Measurements from ENCODE around the gene SMAD3. TPM values are rescaled to one million over a fixed set of nuclear protein-coding genes. Genes with fewer than 3 reads are reported as not detected.

SMAD3 gene
- total RNA-seq, 1 donor from 2014 or later = 12.5 TPM

DNA sequence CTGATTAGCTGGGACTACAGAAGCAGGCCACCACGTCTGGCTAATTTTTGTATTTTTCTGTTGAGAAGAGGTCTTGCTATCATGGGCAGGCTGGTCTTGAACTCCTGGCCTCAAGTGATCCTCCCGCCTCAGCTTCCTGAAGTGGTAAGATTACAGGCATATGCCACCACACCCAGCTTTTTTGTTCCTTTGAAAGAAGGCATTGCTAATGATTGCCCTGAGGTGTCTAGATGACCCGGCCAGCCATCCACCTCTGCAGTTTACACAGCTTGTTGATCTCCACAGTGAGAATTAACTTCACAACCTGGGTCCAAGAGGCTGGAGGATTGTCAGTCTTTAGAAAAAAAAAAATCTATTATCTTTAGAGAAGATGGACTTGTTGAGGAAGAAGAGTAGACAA lies 58.7 kb downstream of the SMAD3 start:
- no peaks in the 10 kb centered on the region for H3K27me3 ChIP-seq
- H3K4me3 Mint-ChIP-seq = no peak overlapping the region
- no peak overlapping the region for H3K27ac ChIP-seq
- H3K4me1 Mint-ChIP-seq = peaks cover 37% of the 10 kb centered on the region
- peaks cover 5% of the 10 kb centered on the region for H3K79me2 ChIP-seq (ENCODE audit: low read depth)
- no peak overlapping the region for H2AFZ ChIP-seq (replicated peaks)
- peaks cover 2% of the 10 kb centered on the region for H3K27me3 Mint-ChIP-seq (ENCODE audit: insufficient read depth, low read depth)
- H3K4me2 ChIP-seq = no peak overlapping the region
- H3K4me1 ChIP-seq = peaks cover 17% of the 10 kb centered on the region
- H3K9me3 ChIP-seq (ENCODE audit: low read depth) = no peaks in the 10 kb centered on the region
- H4K20me1 ChIP-seq (ENCODE audit: low read depth) = peaks cover 20% of the 10 kb centered on the region
- no peaks in the 10 kb centered on the region for H3K36me3 ChIP-seq
- H3K9me3 Mint-ChIP-seq = no peaks in the 10 kb centered on the region
- TF ChIP-seq CTCF (IDR thresholded peaks at IDR 0.05) = no peak
- no peak for TF ChIP-seq EZH2 (IDR thresholded peaks at IDR 0.05)
- TF ChIP-seq EZH2phosphoT487 (IDR thresholded peaks at IDR 0.05) = no peak
- H3K27ac Mint-ChIP-seq = peak overlapping the region; percentile 72
- no peaks in the 10 kb centered on the region for H3F3A ChIP-seq (ENCODE audit: low read depth)
- H3K4me3 ChIP-seq = no peak overlapping the region
- peaks cover 18% of the 10 kb centered on the region for H3K36me3 Mint-ChIP-seq
- no peak overlapping the region for H3K9ac ChIP-seq
- DNase-seq (ENCODE audit: low spot score) = no peak

DNA sequence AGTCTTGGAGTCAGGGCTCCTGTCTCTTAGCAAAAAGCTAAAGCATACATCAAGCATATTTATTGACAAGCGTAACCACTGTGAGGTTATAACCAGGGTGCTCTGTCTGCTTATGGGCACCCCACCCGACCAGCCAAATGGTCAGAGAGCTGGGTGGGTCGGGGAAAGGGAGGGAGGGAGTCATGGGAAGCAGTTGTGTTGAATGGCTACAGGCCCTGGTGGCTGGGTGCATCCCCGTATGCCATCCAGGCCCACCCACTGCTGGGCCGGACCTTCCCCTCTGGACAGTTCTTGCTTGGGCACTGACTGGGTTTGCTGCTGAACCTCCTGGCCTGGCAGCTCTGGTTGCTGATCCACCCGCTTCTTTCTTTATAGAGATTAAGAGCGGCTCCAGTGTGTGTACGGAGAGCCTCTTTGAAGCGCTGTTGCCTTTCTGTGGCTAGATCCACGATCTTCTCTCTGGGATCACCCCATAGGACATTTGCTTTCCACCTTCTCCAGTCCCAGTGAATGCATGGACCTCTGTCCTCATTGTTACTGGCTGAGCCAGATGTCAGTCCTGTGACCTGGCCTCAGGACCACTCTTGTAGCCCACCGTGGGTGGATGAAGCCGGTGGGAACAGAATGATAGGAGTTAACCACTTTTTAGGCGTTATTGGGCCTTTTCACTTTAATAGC lies 59.6 kb downstream of the SMAD3 start:
- no peaks in the 10 kb centered on the region for H3K27me3 ChIP-seq
- H2AFZ ChIP-seq (replicated peaks) = no peak overlapping the region
- Mint-ChIP-seq H3K27me3 (ENCODE audit: insufficient read depth, low read depth) (no peaks in the 10 kb centered on the region), H3K27ac (peak overlapping the region; percentile 89), H3K4me3 (no peak overlapping the region), H3K4me1 (peaks cover 30% of the 10 kb centered on the region), H3K36me3 (peaks cover 18% of the 10 kb centered on the region), H3K9me3 (no peaks in the 10 kb centered on the region)
- no peak overlapping the region for H3K4me2 ChIP-seq
- TF ChIP-seq EZH2phosphoT487 (IDR thresholded peaks at IDR 0.05) (no peak), EZH2 (IDR thresholded peaks at IDR 0.05) (no peak), CTCF (IDR thresholded peaks at IDR 0.05) (no peak)
- DNase-seq (ENCODE audit: low spot score) = no peak
- H3K79me2 ChIP-seq (ENCODE audit: low read depth) = peaks cover 5% of the 10 kb centered on the region
- H3K9me3 ChIP-seq (ENCODE audit: low read depth) = no peaks in the 10 kb centered on the region
- no peak overlapping the region for H3K9ac ChIP-seq
- no peaks in the 10 kb centered on the region for H3F3A ChIP-seq (ENCODE audit: low read depth)
- no peak overlapping the region for H3K27ac ChIP-seq
- no peaks in the 10 kb centered on the region for H3K36me3 ChIP-seq
- no peak overlapping the region for H3K4me3 ChIP-seq
- H3K4me1 ChIP-seq = peaks cover 17% of the 10 kb centered on the region
- H4K20me1 ChIP-seq (ENCODE audit: low read depth) = peaks cover 20% of the 10 kb centered on the region

DNA sequence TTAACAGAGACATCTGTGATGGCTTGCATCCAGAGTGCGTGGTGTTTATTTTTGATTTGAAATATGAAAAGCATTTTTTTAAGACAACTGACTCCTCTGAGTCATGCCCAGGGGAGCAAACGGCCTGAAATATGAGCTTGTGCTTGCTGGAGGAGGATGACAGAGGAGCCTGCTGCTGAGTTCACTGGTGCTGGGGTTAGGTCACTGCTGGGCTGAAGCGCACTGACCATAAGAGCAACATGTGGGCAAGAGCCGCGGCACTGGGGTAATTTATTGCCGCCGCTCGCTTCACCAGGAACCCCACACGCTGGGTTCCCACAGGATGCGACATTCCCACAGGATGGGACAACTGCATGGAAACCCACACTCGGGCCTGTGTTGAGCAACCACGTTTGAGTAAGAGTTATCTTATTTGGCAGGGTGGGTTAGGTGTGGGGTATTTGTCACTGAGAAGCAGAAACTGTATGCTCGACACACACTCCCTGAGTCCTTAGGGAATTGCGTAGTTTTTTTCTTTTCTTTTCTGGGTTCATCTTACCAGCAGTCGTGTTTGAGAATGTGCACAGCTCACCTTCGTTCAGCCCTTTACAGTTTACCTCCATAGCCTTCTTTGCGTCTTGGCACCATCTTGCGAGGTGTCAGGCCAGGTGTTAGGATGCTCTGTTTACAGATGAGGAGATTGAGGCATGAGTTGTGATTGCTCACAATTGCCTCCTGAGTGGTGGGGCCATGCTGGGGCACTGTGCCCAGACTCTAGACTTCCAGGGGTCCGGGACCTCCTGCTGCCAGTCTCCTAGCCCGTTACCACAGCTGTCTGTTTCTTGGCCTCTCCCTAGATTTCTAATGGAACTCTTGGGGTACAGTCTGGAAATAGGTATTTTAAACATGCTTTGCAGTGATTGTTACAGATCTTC lies 60.4 kb downstream of the SMAD3 start:
- H3K27ac ChIP-seq = no peak overlapping the region
- H3K4me3 ChIP-seq = no peak overlapping the region
- no peaks in the 10 kb centered on the region for H3K27me3 ChIP-seq
- TF ChIP-seq EZH2 (IDR thresholded peaks at IDR 0.05) (no peak), CTCF (IDR thresholded peaks at IDR 0.05) (no peak), EZH2phosphoT487 (IDR thresholded peaks at IDR 0.05) (no peak)
- Mint-ChIP-seq H3K27ac (peak overlapping the region; percentile 89), H3K36me3 (peaks cover 18% of the 10 kb centered on the region), H3K27me3 (ENCODE audit: insufficient read depth, low read depth) (no peaks in the 10 kb centered on the region), H3K9me3 (no peaks in the 10 kb centered on the region), H3K4me1 (peaks cover 27% of the 10 kb centered on the region), H3K4me3 (no peak overlapping the region)
- peaks cover 5% of the 10 kb centered on the region for H3K79me2 ChIP-seq (ENCODE audit: low read depth)
- peaks cover 19% of the 10 kb centered on the region for H4K20me1 ChIP-seq (ENCODE audit: low read depth)
- H3K9ac ChIP-seq = no peak overlapping the region
- no peak overlapping the region for H3K4me2 ChIP-seq
- no peak for DNase-seq (ENCODE audit: low spot score)
- no peaks in the 10 kb centered on the region for H3F3A ChIP-seq (ENCODE audit: low read depth)
- H3K4me1 ChIP-seq = peaks cover 19% of the 10 kb centered on the region
- no peaks in the 10 kb centered on the region for H3K9me3 ChIP-seq (ENCODE audit: low read depth)
- no peak overlapping the region for H2AFZ ChIP-seq (replicated peaks)
- H3K36me3 ChIP-seq = no peaks in the 10 kb centered on the region
